Panc1 (cell line): ENCODE data around the gene SATB1. TPM values are rescaled to one million over a fixed set of nuclear protein-coding genes. Genes with fewer than 3 reads are reported as not detected.

Source experiments
- ATAC-seq: fragments of 200-7000 bp; cut with Tn5 transposase; 2 replicates; pipeline ENCODE4 v1.9.1; 2020; ENCODE audit warnings: mild to moderate bottlenecking, moderate library complexity
- BruUV-seq: library from RNA; stranded (reverse); fragments of 400-500 nt; replicated peaks from 2 replicates; lab custom pipeline; 2021; lab: Mats Ljungman, UMichigan
- CTCF ChIA-PET: fragments of 300-600 bp; sonication (Branson Sonifier 250); formaldehyde crosslinking; loops from one replicate; lab custom pipeline; 2022; ENCODE audit warnings: antibody characterized with exemption; lab: Charles Lee
- POLR2A ChIA-PET: fragments of 300-600 bp; sonication (Branson Sonifier 250); formaldehyde crosslinking; loops from one replicate; lab custom pipeline; 2022; ENCODE audit warnings: antibody characterized with exemption; lab: Charles Lee
- DNase-seq: peaks from one replicate; pipeline ENCODE4 v3.0.0-alpha.2; 2010; ENCODE audit warnings: low read depth, low spot score
- H3K27ac ChIP-seq: 2 replicates; pipeline ENCODE4 v1.5.1; 2011; ENCODE audit warnings: mild to moderate bottlenecking, low read length, inconsistent platforms
- H3K27me3 ChIP-seq: fragments of 200-500 bp; sonication (Bioruptor generic); 2 replicates; pipeline ENCODE4 v1.6.0; 2014; ENCODE audit warnings: low read length, inconsistent platforms; ENCODE audit not compliant: control insufficient read depth, insufficient read depth
- H3K36me3 ChIP-seq: fragments of 200-500 bp; sonication (Bioruptor generic); 2 replicates; pipeline ENCODE4 v1.5.1; 2014; ENCODE audit warnings: inconsistent platforms, mild to moderate bottlenecking, low read length, moderate library complexity; ENCODE audit not compliant: control insufficient read depth, insufficient read depth
- H3K4me1 ChIP-seq: 2 replicates; pipeline ENCODE4 v1.5.1; 2011; ENCODE audit warnings: inconsistent platforms, mild to moderate bottlenecking, low read length, moderate library complexity; ENCODE audit not compliant: control insufficient read depth, insufficient read depth
- H3K4me3 ChIP-seq, 2 experiments: 2 replicates each; pipeline ENCODE4 v1.5.1; 2011 to 2012; ENCODE audit warnings: low read depth in 2 of 2, low read length in 2 of 2, mild to moderate bottlenecking in 2 of 2, inconsistent platforms in 1 of 2, moderate library complexity in 1 of 2
- H3K9me3 ChIP-seq: fragments of 200-500 bp; sonication (Bioruptor generic); 2 replicates; pipeline ENCODE4 v1.5.1; 2014; ENCODE audit warnings: low read depth, mild to moderate bottlenecking, inconsistent platforms, low read length, moderate library complexity; ENCODE audit not compliant: control insufficient read depth, insufficient read depth
- CTCF ChIP-seq: fragments of 450-650 bp; IDR thresholded peaks from 2 replicates; pipeline ENCODE4 v1.5.1; 2017; ENCODE audit warnings: mild to moderate bottlenecking
- POLR2AphosphoS5 ChIP-seq: IDR thresholded peaks from 2 replicates; pipeline ENCODE4 v1.6.1; 2012; ENCODE audit warnings: mild to moderate bottlenecking, low read depth, low read length, moderate library complexity
- SIN3A ChIP-seq: IDR thresholded peaks from 2 replicates; pipeline ENCODE4 v1.6.1; 2012; ENCODE audit warnings: low read depth, mild to moderate bottlenecking, low read length, moderate library complexity, borderline replicate concordance; ENCODE audit not compliant: insufficient read depth
- TCF7L2 ChIP-seq: IDR thresholded peaks from 2 replicates; pipeline ENCODE4 v1.6.1; 2011; ENCODE audit warnings: mild to moderate bottlenecking, low read depth, low read length, inconsistent platforms
- in situ Hi-C: cut with HindIII; loops from 2 replicates; pipeline ENCODE4 v1.10.0; 2016; ENCODE audit warnings: low sequenced_read_pairs, low pct_unique_long_range_greater_than_20kb
- intact Hi-C: fragments of 100-400 bp; cut with micrococcal nuclease; formaldehyde crosslinking; loops from one replicate; pipeline ENCODE4 v1.10.0; 2022; ENCODE audit not compliant: unreplicated experiment
- total RNA-seq: library from RNA; stranded (reverse); gene quantifications from one replicate; pipeline ENCODE4 v1.2.1, GENCODE V29; 2021; ENCODE audit not compliant: unreplicated experiment
- TF ChIP-seq, protein P1 (sequence below), 2 experiments: IDR thresholded peaks; 2 replicates each; pipeline ENCODE4 v1.6.1; 2011 to 2012; ENCODE audit warnings: low read depth in 2 of 2, control low read depth in 1 of 2, low read length in 1 of 2, mild to moderate bottlenecking in 1 of 2, moderate library complexity in 1 of 2; ENCODE audit not compliant: insufficient read depth in 1 of 2

SATB1 gene
- total RNA-seq, 1 experiment from 2014 or later: 0.31 TPM

DNA sequence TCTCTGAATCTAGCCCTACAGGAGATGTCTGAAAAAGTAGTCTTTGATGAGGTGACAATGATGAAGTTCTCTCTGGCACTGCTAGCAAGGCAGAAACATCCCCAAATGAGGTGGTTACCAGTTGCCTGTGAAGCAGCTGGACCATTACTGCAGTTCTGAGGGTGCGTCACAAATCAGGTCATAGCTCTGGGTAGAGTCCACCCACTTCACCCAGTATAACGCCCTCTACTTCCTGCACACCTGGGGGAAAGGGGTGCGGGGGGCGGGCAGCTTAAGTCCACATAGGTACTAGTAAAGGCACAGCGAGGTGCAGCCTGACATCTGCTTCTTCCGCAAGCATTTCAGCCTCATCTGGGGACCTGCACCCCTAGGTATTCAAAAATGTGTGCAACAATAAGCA lies 13.4 kb upstream of the SATB1 start:
- no peaks in the 10 kb centered on the region for H3K4me1 ChIP-seq
- H3K27ac ChIP-seq: no peak overlapping the region
- no peak overlapping the region for H3K4me3 ChIP-seq
- no peaks in the 10 kb centered on the region for H3K9me3 ChIP-seq
- POLR2A ChIA-PET: no interaction called here
- no peaks in the 10 kb centered on the region for H3K36me3 ChIP-seq
- BruUV-seq: no TSS peak
- DNase-seq: no peak
- no peak for ATAC-seq
- CTCF ChIA-PET: no interaction called here
- in situ Hi-C loops (no loop called here), intact Hi-C loops (no loop called here)
- TF ChIP-seq CTCF: no peak
- no peak for TF ChIP-seq TCF7L2
- TF ChIP-seq, protein P1, sequence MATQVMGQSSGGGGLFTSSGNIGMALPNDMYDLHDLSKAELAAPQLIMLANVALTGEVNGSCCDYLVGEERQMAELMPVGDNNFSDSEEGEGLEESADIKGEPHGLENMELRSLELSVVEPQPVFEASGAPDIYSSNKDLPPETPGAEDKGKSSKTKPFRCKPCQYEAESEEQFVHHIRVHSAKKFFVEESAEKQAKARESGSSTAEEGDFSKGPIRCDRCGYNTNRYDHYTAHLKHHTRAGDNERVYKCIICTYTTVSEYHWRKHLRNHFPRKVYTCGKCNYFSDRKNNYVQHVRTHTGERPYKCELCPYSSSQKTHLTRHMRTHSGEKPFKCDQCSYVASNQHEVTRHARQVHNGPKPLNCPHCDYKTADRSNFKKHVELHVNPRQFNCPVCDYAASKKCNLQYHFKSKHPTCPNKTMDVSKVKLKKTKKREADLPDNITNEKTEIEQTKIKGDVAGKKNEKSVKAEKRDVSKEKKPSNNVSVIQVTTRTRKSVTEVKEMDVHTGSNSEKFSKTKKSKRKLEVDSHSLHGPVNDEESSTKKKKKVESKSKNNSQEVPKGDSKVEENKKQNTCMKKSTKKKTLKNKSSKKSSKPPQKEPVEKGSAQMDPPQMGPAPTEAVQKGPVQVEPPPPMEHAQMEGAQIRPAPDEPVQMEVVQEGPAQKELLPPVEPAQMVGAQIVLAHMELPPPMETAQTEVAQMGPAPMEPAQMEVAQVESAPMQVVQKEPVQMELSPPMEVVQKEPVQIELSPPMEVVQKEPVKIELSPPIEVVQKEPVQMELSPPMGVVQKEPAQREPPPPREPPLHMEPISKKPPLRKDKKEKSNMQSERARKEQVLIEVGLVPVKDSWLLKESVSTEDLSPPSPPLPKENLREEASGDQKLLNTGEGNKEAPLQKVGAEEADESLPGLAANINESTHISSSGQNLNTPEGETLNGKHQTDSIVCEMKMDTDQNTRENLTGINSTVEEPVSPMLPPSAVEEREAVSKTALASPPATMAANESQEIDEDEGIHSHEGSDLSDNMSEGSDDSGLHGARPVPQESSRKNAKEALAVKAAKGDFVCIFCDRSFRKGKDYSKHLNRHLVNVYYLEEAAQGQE (IDR thresholded peaks at IDR 0.05; ENCODE audit: insufficient read depth in 1 of 2, low read depth in 2 of 2, low read length in 1 of 2): no peak
- TF ChIP-seq SIN3A: no peak
- TF ChIP-seq POLR2AphosphoS5: no peak
- H3K27me3 ChIP-seq: peaks cover 17% of the 10 kb centered on the region

DNA sequence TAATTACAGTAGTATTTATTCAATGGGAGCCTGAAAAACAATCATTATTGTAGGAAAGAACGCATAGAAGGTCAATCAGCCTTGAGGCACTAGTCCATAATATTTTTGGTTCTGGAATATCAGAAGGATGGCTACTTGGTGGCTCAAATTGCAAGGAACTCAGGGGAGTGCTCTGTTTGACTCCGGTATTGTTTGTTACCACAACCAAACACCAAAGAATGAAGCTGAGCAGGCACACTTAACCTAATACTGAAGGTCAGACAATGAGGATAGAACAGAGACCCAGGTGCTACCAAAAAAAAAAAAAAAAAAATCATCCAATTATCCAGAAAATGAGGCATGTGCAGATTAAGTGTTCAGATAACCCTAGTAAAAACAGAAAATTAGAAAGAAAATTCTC lies 11.1 kb upstream of the SATB1 start:
- in situ Hi-C loops (no loop called here), intact Hi-C loops (no loop called here)
- CTCF ChIA-PET: no interaction called here
- POLR2A ChIA-PET: no interaction called here
- no peak for DNase-seq
- BruUV-seq: no TSS peak
- peaks cover 9% of the 10 kb centered on the region for H3K27me3 ChIP-seq
- no peak for TF ChIP-seq POLR2AphosphoS5
- no peak for TF ChIP-seq SIN3A
- TF ChIP-seq TCF7L2: no peak
- TF ChIP-seq, protein P1 (IDR thresholded peaks at IDR 0.05; ENCODE audit: insufficient read depth in 1 of 2, low read depth in 2 of 2, low read length in 1 of 2): no peak
- TF ChIP-seq CTCF: no peak
- no peak for ATAC-seq
- H3K4me3 ChIP-seq: no peak overlapping the region
- H3K4me1 ChIP-seq: no peaks in the 10 kb centered on the region
- H3K9me3 ChIP-seq: no peaks in the 10 kb centered on the region
- H3K27ac ChIP-seq: no peak overlapping the region
- no peaks in the 10 kb centered on the region for H3K36me3 ChIP-seq
